Activated naive CD4-positive, alpha-beta T cell (primary cell): ENCODE data around the gene TNIP1.

Source experiments
- DNase-seq, 4 experiments: peaks; one replicate each; lab custom pipeline; 2025; lab: John Stamatoyannopoulos, UW

Gene TNIP1

DNA sequence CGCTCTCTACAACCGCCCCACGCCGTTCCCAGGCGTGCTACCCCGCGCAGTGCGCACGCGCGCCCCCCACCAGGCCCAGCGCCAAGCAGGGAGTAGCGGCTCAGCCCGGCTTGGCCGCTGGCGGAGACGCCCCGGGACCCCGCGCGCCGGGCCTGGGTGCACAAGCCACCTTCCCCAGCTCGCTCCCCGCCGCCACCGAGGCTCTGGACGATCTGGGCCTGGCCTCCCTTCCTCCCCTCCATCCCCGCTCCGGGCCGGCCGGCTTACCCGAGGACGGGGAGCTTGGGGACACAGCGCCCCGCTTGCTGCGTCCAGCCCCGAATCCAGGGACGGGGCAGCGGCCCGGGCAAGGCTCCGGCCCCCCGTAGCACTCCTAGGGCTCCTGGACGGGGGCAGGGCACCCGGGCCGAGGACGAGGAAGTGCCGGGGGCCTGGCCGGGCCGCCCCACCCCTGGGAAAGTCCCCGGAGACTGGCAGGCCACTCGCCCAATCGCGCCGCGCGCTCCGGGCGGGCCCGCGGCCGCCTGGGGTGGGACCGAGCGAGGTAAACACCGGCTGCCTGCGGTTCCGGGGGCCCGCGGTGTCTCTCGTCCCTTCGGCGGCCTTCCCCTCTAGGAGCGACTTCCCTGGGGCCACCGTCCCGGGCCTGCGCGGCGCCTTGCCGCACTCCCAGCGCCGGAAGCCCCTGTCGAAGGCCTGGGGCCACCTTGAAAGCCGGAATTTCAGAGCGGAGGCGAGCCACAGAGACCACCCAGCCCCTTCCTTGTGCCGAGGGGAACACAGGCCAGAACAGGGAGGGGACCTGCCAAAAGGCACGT is at the start of gene TNIP1:
TNIP1 (minus strand) TSS at position 422 of the 818 bp plus-strand sequence. CDS start 15,939 bp downstream, outside the sequence.
- DNase-seq, result peak; percentile 83 to 89 (median 88)

GRCh38 chr5:151130235-151130921 is 49.5 kb upstream of the TNIP1 start:
- no peak for DNase-seq

- no peak for DNase-seq
These were observed 48.0 kb upstream of the TNIP1 start for GRCh38 chr5:151128817-151129216.

DNA sequence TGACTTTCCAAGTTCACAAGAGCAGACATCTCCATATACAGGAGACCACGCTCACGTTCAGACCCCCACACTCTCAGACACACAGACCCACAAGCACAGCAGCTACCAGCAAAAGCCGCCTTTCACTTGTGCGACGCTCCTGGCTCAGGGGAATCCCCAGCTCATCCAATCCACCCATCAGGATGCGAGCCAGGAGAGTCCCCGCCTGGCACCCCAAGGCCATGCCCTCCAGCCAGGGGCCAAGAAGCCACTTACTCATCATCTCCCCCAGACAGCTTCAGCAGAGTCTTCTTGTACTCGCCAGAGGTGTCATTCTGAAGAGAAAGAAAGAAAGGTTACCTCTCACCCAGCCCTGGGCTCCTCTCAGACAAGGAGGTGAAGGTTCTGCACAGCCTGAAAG is 47.1 kb upstream of the TNIP1 start:
- DNase-seq, result no peak

- DNase-seq, result peak; percentile 9 to 60 (median 30)
These were observed 45.4 kb upstream of the TNIP1 start for GRCh38 chr5:151126199-151126645.

GRCh38 chr5:151125421-151125820 is 44.6 kb upstream of the TNIP1 start:
- DNase-seq, result no peak

DNA sequence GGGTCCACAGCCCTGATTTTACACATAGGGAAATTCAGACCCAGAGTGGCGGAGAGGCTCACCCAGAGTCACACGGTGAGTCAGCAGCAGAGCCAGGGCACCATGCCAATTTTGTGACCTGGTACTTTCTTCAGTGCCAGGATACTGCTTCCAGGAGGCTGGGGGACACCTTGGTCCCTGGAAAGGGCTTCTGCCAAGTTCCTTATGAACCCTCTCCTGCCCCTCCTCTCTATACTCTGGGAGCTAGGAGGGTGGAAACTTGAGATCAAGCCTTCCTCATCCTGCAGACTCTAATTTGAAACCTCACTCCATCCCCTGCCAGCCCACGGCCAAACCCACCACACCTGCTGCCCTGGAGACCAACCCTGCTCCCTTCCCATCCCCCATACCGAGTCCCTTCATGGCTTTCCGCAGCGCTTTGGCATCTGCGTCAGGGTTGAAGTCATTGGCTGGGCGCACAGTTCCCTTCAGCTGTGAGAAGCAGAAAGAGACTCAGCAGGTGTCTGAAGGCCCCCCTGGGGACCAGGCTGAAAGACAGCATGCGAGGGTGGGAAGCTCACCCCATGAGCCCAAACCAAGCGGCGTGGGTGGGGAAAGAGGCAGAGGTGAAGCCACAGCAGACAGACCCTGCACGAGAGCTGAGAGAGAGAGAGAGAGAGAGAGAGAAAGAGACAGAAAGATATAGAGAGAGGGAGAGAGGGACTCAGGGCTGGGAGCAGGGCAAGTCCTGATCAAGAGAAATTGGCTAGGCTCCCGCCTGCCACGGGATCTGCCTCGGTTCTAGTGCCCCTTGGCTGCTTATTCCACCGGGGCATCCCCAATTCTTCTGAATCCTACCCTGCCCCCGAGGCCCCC is 43.3 kb upstream of the TNIP1 start:
- DNase-seq, result peak in 1 of 4 experiments; percentile 24

- no peak for DNase-seq
These were observed 42.0 kb upstream of the TNIP1 start for GRCh38 chr5:151122828-151123227.

DNA sequence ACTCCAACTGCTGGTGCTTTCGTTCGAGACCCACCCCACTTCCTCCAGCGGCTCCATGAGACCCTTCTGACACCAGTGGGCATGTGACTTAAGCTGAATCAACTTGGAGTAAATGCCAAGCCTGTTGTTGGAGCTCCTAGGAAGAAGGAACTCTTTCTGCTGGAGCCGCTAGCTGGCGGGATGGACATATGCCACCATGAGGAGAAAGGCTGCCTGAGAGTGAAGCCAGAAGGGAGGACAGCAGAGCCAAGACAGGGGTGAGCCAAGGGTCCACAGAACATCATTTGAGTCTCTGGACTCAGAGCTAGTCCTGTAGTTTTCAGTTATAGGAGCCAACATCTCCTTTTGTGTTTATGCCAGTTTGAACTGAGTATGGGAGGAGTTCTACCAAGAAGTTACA is 40.8 kb upstream of the TNIP1 start:
- DNase-seq, result no peak

- DNase-seq, result no peak
These were observed 40.3 kb upstream of the TNIP1 start for GRCh38 chr5:151121095-151121494.

GRCh38 chr5:151118913-151119575 is 38.2 kb upstream of the TNIP1 start:
- DNase-seq, result no peak

DNA sequence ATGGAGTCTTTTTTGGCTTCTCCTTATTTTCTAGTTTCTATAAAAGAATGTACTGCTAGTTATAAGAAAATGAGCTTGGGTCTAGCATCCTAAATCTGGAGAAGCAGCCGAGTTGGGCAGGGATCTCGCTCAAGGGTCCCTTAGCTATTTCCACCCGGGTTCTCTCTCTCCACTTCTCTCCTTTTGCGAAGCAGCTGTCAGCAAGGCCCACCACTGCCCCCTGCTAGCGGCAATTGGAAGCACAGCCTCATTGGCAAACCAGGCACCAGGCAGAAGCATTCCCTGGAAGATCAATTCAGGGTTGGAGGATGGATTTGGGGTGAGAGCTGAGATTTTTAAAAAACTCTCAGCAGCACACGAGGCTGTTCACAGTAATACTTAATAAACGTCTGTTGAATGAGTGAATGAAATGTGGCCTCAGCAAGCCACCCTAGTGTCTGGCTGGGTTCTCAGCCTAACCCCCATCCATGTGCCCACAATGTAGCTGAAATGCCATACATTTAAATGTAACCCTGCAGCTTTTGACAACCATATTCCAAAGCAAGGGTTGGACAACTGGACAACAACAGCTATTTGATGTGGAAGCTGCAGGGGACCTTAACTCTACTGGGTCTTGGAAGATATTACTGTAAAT is 34.6 kb upstream of the TNIP1 start:
- peak; percentile 36 to 72 (median 58) for DNase-seq

GRCh38 chr5:151113651-151114050 is 32.8 kb upstream of the TNIP1 start:
- DNase-seq, result no peak

DNA sequence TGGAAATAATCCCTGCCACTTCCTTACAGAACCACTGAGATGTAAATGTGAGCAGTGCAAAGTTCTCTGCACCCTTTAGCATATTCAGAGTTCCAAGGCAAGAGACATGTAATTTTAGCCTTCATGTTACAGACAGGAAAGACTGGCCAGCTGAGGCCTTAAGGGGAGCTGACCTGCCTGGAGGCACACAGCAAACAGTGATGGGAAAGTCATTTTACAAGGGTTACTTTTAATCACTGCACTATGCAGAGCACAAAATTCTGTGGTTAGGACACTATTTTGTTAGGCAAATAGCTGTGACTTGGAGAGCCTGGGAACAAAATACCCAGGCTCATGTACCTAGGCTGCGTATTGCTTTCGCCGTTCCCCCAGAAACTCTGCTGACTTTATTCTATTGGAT is 30.2 kb upstream of the TNIP1 start:
- DNase-seq, result no peak

DNA sequence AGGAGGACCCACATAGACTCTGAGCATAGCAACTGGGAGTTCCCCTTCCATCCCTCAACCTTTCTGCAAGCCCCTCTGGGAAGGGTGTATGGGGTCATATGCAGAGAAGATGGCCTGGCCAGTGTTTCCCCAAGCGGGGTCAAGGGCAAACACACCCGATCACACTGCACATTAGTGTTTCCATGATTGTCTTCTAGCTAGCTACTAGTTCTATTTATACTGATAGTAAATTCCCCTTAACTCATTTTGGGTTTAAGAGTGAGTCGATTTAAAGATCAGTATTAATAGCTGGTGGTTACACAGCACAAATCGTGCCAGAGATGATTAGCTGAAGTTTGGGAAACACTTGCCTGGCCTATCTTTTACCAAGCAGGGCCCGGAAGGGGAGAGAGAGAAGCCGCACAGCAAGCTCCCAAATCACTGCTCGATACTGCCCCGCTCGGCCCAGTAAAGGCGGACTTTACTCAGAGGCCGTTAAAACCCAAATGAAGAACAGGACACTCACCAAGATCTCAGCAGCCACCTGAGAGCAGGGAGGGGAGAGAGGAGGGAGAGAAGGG is 29.4 kb upstream of the TNIP1 start:
- DNase-seq, result no peak

DNA sequence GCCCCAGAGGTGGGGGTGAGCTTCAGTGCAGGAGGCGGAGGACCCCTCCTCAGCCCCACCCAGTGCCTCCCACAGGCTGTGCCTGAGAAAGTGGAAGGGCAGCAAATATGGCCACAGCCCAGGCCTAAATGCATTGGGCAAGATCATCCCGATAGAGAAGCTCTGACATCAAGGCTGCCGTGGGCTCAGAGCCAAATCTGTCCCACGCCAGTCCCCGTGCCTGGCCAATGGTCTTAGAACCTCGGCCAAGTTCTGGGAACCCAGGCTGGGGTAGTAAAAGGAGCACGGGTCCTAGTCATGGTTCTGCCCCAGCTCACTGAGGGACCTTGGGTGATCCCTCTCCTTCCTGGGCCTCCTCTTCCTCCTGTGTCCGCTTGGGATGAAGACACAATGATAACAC is 27.7 kb upstream of the TNIP1 start:
- DNase-seq, result no peak

GRCh38 chr5:151107738-151108520 is 27.1 kb upstream of the TNIP1 start:
- no peak for DNase-seq

GRCh38 chr5:151107084-151107483 is 26.2 kb upstream of the TNIP1 start:
- DNase-seq, result no peak

DNA sequence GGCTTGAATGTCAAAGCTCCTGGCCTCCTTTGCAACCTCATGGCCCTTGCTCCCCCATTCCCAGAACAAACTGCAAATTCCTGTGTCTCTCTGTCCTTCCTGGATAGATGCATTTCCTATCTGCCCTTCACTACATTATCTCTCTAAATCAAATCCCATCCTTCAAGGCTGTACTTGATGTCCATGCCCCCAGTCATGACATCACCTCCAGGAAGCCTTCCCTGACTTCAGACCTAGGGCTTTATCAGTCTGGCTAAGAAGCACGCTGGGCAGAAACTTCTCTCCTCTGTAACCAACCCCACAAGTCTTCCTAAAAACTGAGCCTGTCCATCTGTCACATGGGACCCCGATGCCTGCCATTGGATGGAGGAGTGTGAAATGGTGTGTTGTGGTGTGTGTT is 25.7 kb upstream of the TNIP1 start:
- DNase-seq, result no peak

- no peak for DNase-seq
These were observed 25.2 kb upstream of the TNIP1 start for GRCh38 chr5:151106043-151106442.
